Suppressor macrophage (primary cell): Measurements from ENCODE around the gene HRG.
"Not testable (repeated sequence)": the region's sequence is repeated elsewhere in the genome, so short reads cannot be mapped to it uniquely, and the experiment has no call there.

Experiments
- DNase-seq, 4 experiments: peaks; one replicate each; pipeline ENCODE4 v3.0.0-alpha.2; 2020 to 2022

HRG gene

GRCh38 chr3:186683979-186684378, 18.2 kb downstream of the HRG start:
- DNase-seq, result no peak

DNA sequence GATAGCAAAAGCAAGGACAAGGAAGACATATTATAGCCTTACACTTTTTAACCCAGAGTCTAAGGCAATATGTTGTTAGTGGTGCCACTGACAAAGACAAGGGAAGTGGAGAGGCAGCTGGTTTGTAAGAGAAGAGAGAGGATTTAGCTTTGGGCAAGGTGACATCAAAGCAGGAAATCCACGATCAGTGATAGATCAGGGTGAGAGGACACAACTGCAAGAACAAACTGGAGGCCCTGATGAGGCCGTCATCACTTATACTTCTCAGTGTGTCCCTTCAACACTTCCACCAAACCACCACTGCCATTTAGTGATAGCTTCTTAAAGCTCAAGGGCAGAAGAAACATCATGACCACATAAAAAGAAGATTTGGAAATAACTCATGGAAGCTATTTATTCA, 20.7 kb downstream of the HRG start:
- DNase-seq, result not testable (repeated sequence)

DNA sequence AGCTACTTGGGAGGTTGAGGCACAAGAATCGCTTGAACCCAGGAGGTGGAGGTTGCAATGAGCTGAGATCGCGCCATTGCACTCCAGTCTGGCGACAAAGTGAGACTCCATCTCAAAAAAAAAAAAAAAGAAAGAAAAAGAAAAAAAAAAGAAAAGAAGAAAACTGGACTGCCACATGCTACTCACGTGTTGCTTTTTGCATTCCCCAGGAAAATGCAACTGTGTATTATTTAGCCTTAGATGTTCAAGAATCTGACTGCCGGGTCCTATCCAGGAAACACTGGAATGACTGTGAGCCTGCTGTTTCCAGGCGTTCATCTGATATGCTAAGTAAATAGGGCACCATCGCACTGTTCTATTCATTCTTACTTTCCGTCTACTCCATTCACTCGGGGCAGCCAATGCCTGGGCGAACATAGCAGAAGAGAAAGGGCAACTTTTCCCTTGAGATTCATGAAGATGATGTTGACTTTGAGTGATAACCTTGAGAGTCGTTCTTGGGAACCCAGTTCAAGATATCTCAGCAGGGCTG, 21.4 kb downstream of the HRG start:
- DNase-seq, result no peak

GRCh38 chr3:186690304-186690703, 24.5 kb downstream of the HRG start:
- not testable (repeated sequence) for DNase-seq

DNA sequence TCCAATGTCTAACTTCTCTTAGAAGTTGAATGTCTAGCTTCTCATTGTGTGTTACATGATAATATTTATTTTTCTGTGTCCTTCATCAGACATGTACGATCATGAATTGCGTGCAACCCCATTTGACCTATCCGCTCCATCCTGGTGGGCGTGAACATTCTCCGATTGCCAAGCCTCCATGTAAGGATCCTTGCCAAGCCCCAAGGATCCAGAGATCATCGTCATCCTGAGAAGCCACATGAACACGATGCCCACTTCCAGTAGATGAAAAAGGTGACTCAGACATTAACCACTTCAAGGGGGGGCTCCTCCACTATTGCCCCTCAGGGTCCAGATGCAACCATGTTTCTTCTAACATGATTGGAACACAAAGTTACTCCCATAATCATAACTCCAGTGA, 25.9 kb downstream of the HRG start:
- DNase-seq, result no peak

DNA sequence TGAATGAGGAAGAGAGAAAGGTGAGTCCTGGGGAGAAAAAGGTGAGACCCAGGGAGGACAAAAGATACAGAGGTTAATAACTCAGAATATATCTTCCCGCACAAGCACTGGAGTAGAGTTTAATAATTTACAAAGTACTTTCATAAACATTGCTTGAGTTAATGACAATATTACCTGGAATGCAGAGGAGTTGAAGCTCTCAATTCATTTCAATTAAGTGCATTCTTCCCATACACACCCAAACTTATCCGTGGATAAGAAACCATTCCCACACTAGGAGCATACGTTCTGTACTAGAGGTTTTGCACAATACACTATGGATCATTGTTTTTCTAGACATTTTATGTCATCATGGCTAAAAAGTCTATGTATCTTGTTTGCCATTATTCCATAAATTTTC, 28.0 kb downstream of the HRG start:
- no peak for DNase-seq

DNA sequence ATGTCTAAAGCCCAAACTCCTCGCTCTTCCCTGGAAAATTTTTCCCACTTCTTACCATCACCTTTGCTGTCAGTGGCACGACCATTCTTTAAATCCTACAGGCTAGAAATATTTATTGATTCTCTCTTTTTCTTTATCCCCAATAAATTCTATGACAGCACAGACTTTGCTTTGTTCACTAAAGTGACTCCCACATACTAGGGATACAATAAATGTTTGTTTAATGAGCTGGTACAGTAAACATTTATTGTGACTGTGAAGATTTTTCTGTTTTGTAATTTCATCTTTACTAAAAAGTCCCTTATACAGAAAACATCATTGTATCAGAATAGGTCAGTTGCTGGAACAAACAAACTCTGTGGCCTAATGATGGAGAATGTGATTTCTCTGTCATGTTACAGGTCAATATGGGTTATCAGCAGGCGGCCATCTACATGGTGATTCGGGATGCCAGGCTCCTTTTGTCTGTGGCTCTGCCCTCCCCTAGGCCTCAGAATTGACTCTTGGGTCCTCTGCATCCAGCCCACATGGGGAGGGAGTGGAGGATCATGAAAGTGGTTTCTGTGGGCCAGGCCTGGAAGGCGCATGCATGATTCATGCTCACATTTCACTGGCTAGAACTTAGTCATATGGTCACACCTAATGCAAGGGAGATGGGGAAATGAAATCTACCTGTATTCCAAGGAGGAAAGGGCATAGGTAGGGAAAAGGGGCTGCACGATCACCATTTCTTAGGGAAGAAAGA, 28.6 kb downstream of the HRG start:
- DNase-seq, result no peak

DNA sequence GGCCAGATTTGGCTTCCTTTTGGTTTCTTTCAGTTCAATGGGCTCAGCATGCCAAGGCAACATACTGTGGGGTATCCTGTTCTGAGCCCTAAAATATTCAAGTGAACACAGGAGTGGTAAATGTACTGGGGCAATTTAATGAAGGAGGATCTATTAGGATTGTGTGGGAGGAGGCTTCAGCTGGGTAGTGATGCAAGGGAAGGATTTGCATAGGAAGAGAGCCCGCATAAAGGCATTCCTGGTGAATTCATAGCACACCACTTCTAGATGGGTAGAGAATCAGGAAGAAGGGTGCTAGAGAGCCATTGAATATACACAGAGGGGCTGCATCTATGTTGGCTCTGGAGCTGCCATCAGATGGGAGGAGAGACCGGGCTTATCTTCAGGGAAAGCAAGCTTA, 30.7 kb downstream of the HRG start:
- no peak for DNase-seq

- no peak for DNase-seq
Measured at GRCh38 chr3:186697510-186697909, 31.7 kb downstream of the HRG start.

- DNase-seq, result no peak
Measured at GRCh38 chr3:186700267-186700666, 34.5 kb downstream of the HRG start.

GRCh38 chr3:186702451-186702850, 36.6 kb downstream of the HRG start:
- DNase-seq, result not testable (repeated sequence)

GRCh38 chr3:186705882-186706780, 40.3 kb downstream of the HRG start:
- DNase-seq, result no peak

DNA sequence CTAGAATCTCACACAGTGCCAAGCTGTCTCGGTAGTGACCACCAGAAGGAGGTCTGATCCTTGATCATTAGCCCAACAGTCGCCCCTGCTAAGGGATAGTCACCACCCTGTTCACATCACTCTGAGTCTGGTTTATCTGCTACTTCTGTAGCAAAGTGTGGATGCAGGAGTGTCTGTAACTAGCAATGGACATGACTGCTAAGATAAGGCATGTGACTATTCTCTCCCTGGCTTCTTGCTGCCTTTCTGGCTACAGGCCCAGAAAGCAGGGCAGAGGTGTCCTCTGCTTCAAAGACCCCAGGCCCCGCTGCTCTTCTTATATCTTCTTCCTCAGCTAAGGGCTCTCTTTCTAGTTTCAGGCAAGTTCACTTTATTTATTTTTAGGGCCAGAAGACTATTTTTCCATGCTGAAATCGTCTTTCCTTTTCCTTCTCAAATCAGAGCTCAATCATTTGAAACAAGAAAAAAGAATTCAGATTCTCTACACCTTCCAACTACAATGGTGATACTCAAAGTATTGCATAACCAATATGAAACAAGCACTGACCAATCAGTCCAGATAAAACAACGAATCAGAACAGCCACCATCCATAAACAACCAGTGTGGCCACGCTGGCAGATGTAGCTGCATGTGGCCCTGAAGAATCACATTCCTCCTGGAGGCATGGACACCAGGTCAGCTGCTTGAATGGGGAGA, 43.3 kb downstream of the HRG start:
- no peak for DNase-seq

GRCh38 chr3:186710694-186711093, 44.9 kb downstream of the HRG start:
- DNase-seq, result not testable (repeated sequence)

GRCh38 chr3:186713499-186713898, 47.7 kb downstream of the HRG start:
- DNase-seq, result no peak

- DNase-seq, result no peak
Measured at GRCh38 chr3:186717039-186717457, 51.2 kb downstream of the HRG start, which contains the start of gene KNG1. Gene KNG1, plus strand, starts transcription at chr3:186717359. Its CDS starts 184 bp downstream, at chr3:186717543.

- no peak for DNase-seq
Measured at GRCh38 chr3:186719945-186720739, 54.3 kb downstream of the HRG start.

- DNase-seq, result peak in 2 of 4 experiments; percentile 22 to 27
Measured at GRCh38 chr3:186722457-186722856, 56.6 kb downstream of the HRG start.

- no peak for DNase-seq
Measured at GRCh38 chr3:186724911-186725310, 59.1 kb downstream of the HRG start.
